GM12878 (cell line): ENCODE measurements around the gene ZNF573. TPM values are rescaled to one million over a fixed set of nuclear protein-coding genes. Genes with fewer than 3 reads are reported as not detected.

Experiments
- ATAC-seq: fragments of 200-7000 bp; cut with Tn5 transposase; 3 replicates; pipeline ENCODE4 v1.9.1; 2020; ENCODE audit warnings: mild to moderate bottlenecking, moderate library complexity
- BruUV-seq: library from RNA; stranded (reverse); fragments of 400-500 nt; replicated peaks from 2 replicates; lab custom pipeline; 2021; lab: Mats Ljungman, UMichigan
- CTCF ChIA-PET: fragments of 300-600 bp; sonication (Branson Sonifier 250); formaldehyde crosslinking; extraction: SDS; loops from one replicate; lab custom pipeline; 2021; ENCODE audit warnings: inconsistent platforms; lab: Yijun Ruan, JAX
- POLR2A ChIA-PET: fragments of 350-600 bp; formaldehyde crosslinking; extraction: SDS; loops from one replicate; lab custom pipeline; 2021; ENCODE audit warnings: inconsistent platforms; lab: Charles Lee
- RAD21 ChIA-PET: fragments of 300-600 bp; sonication (Branson Sonifier 250); formaldehyde crosslinking; loops from one replicate; lab custom pipeline; 2023; ENCODE audit warnings: antibody characterized with exemption; ENCODE audit not compliant: unreplicated experiment; lab: Charles Lee
- SMC1A ChIA-PET: fragments of 300-600 bp; sonication (Branson Sonifier 250); formaldehyde crosslinking; loops from one replicate; lab custom pipeline; 2023; ENCODE audit not compliant: unreplicated experiment, uncharacterized antibody; lab: Charles Lee
- DNase-seq: peaks from one replicate; pipeline ENCODE4 v3.0.0-alpha.2; 2011; ENCODE audit warnings: low read depth, low spot score
- FAIRE-seq: peaks from 3 replicates; lab custom pipeline; 2011; peaks lifted over from hg19 to GRCh38; lab: Jason Lieb, UNC
- H2AFZ ChIP-seq: 2 replicates; pipeline ENCODE4 v1.6.0; 2011; ENCODE audit warnings: low read depth, low read length, control low read depth; ENCODE audit not compliant: control insufficient read depth
- H3K27ac ChIP-seq: 2 replicates; pipeline ENCODE4 v1.5.1; 2011; ENCODE audit warnings: control low read depth; ENCODE audit not compliant: control insufficient read depth, insufficient read depth
- H3K27me3 ChIP-seq, 2 experiments: replicated peaks in 1 of 2; 2 replicates each; pipeline versions ENCODE4 v1.6.0 to v1.6.1; 2011; ENCODE audit warnings: low read length in 1 of 2; ENCODE audit not compliant: control insufficient read depth in 2 of 2, insufficient read depth in 2 of 2
- H3K36me3 ChIP-seq, 2 experiments: 2 replicates each; pipeline ENCODE4 v1.5.1; 2011; ENCODE audit warnings: low read length in 1 of 2; ENCODE audit not compliant: control insufficient read depth in 2 of 2, insufficient read depth in 2 of 2
- H3K4me1 ChIP-seq: 2 replicates; pipeline ENCODE4 v1.6.1; 2011; ENCODE audit warnings: mild to moderate bottlenecking, low read length, moderate library complexity, mixed read lengths; ENCODE audit not compliant: control insufficient read depth, insufficient read depth
- H3K4me2 ChIP-seq: 2 replicates; pipeline ENCODE4 v1.6.0; 2011; ENCODE audit warnings: control low read depth; ENCODE audit not compliant: control insufficient read depth, insufficient read depth
- H3K4me3 ChIP-seq: fragments of 200-600 bp; sonication (generic); 2 replicates; pipeline ENCODE4 v1.5.1; 2016
- H3K79me2 ChIP-seq: 2 replicates; pipeline ENCODE4 v1.6.0; 2011; ENCODE audit warnings: low read length; ENCODE audit not compliant: control insufficient read depth, insufficient read depth
- H3K9ac ChIP-seq: 2 replicates; pipeline ENCODE4 v1.8.0; 2011; ENCODE audit warnings: low read length, control low read depth, mixed read lengths; ENCODE audit not compliant: control insufficient read depth, insufficient read depth
- H3K9me3 ChIP-seq: replicated peaks from 3 replicates; pipeline ENCODE4 v1.5.1; 2011; ENCODE audit warnings: mild to moderate bottlenecking, low read length; ENCODE audit not compliant: control insufficient read depth, insufficient read depth
- H4K20me1 ChIP-seq: 2 replicates; pipeline ENCODE4 v1.6.0; 2011; ENCODE audit not compliant: control insufficient read depth, insufficient read depth
- CHD2 ChIP-seq: IDR thresholded peaks from 2 replicates; pipeline ENCODE4 v1.6.1; 2011; ENCODE audit warnings: low read depth, low read length, improper control_type of control experiment, borderline replicate concordance
- CREM ChIP-seq: IDR thresholded peaks from 2 replicates; pipeline ENCODE4 v1.6.1; 2014; ENCODE audit warnings: antibody characterized with exemption, low read depth
- CUX1 ChIP-seq: IDR thresholded peaks from 2 replicates; pipeline ENCODE4 v1.6.1; 2012; ENCODE audit warnings: improper control_type of control experiment, low read depth, low read length; ENCODE audit not compliant: insufficient replicate concordance
- EED ChIP-seq: sonication (generic); IDR thresholded peaks from 2 replicates; pipeline ENCODE4 v1.6.1; 2016; ENCODE audit warnings: antibody characterized with exemption, low read depth
- FOXM1 ChIP-seq: IDR thresholded peaks from 2 replicates; pipeline ENCODE4 v1.6.1; 2012; ENCODE audit warnings: low read depth, mild to moderate bottlenecking, inconsistent platforms, low read length, moderate library complexity
- HDAC6 ChIP-seq: fragments of 200-600 bp; sonication (generic); IDR thresholded peaks from one replicate; pipeline ENCODE4 v1.8.0; 2017; ENCODE audit warnings: antibody characterized with exemption; ENCODE audit not compliant: unreplicated experiment
- KAT2A ChIP-seq: conservative IDR thresholded peaks from 2 replicates; pipeline ENCODE4 v1.6.1; 2011; ENCODE audit warnings: low read depth, low read length; ENCODE audit not compliant: control insufficient read depth
- KLF5 ChIP-seq: fragments of 450-650 bp; IDR thresholded peaks from 2 replicates; pipeline ENCODE4 v1.6.1; 2014; ENCODE audit warnings: mild to moderate bottlenecking; ENCODE audit not compliant: partially characterized antibody
- MTA3 ChIP-seq: IDR thresholded peaks from 2 replicates; pipeline ENCODE4 v1.6.1; 2012; ENCODE audit warnings: low read length, inconsistent platforms, borderline replicate concordance
- NFXL1 ChIP-seq: fragments of 450-650 bp; IDR thresholded peaks from 2 replicates; pipeline ENCODE4 v1.6.1; 2017; ENCODE audit warnings: antibody characterized with exemption, mild to moderate bottlenecking, borderline replicate concordance
- PML ChIP-seq: IDR thresholded peaks from 2 replicates; pipeline ENCODE4 v1.6.1; 2012; ENCODE audit warnings: low read length, inconsistent platforms
- POLR2A ChIP-seq: IDR thresholded peaks from 2 replicates; pipeline ENCODE4 v1.6.1; 2011; ENCODE audit warnings: low read depth, mild to moderate bottlenecking, low read length
- POLR2AphosphoS5 ChIP-seq: IDR thresholded peaks from 2 replicates; pipeline ENCODE4 v1.6.1; 2011; ENCODE audit warnings: mild to moderate bottlenecking, low read length, inconsistent platforms
- SIN3A ChIP-seq: IDR thresholded peaks from 2 replicates; pipeline ENCODE4 v1.6.1; 2012; ENCODE audit warnings: low read depth, low read length, improper control_type of control experiment
- SUPT20H ChIP-seq: IDR thresholded peaks from 2 replicates; pipeline ENCODE4 v1.6.1; 2011; ENCODE audit warnings: low read depth, mild to moderate bottlenecking, low read length, moderate library complexity, borderline replicate concordance; ENCODE audit not compliant: control insufficient read depth
- ZNF207 ChIP-seq: fragments of 450-650 bp; IDR thresholded peaks from 2 replicates; pipeline ENCODE4 v1.6.1; 2014; ENCODE audit warnings: antibody characterized with exemption, mild to moderate bottlenecking, borderline replicate concordance
- WGBS: methylation state at CpG from one replicate; pipeline ENCODE4 v1.1.6; 2016; ENCODE audit warnings: low lambda C conversion rate; ENCODE audit not compliant: insufficient replicate concordance, insufficient coverage; ENCODE audit errors: missing lambda C conversion rate; 5-methylcytosine and 5-hydroxymethylcytosine counted together
- in situ Hi-C: fragments of 300-500 bp; cut with MboI; formaldehyde crosslinking; loops from 9 replicates; pipeline ENCODE4 v1.14.3; 2018; ENCODE audit warnings: mixed read lengths
- intact Hi-C: fragments of 100-400 bp; cut with micrococcal nuclease; formaldehyde crosslinking; loops from one replicate; pipeline ENCODE4 v1.14.2; 2022; ENCODE audit not compliant: unreplicated experiment
- polyA plus RNA-seq, 11 experiments: library from polyadenylated mRNA; depleted of rRNA in 4 of 11; unstranded in 6 of 11; stranded (reverse) in 5 of 11; fragments of >200 nt; fragmentation: Nextera tagmentation in 4 of 11; fragmentation: Illumina TruSeq in 1 of 11; extraction: Ambion mirVana in 4 of 11; extraction: Trizol in 1 of 11; gene quantifications; 1 replicate in 1 of 11; 2 replicates in 10 of 11; pipeline versions ENCODE4 v1.2.1 to v1.2.3, GENCODE V29; 2011 to 2016; ENCODE audit warnings: inconsistent platforms in 2 of 11, missing spikeins in 2 of 11, low read depth in 1 of 11
- total RNA-seq, 4 experiments: library from RNA; depleted of rRNA in 3 of 4; stranded (reverse); fragments of >200 nt in 3 of 4; fragmentation: Illumina TruSeq in 1 of 4; extraction: Trizol in 1 of 4; gene quantifications; 2 replicates each; pipeline versions ENCODE4 v1.2.1 to v1.2.3, GENCODE V29; 2013 to 2021
- TF ChIP-seq, protein P1 (sequence below): IDR thresholded peaks from 2 replicates; pipeline ENCODE4 v1.6.1; 2011; ENCODE audit warnings: low read depth, mild to moderate bottlenecking, low read length, moderate library complexity, borderline replicate concordance; ENCODE audit errors: extremely low read depth

ZNF573 gene
- total and polyA plus RNA-seq, 10 of the 15 experiments (the other 5 are each of a cell fraction or from before 2014, with no cell fraction given), result 0.38 to 5.5 (median 2.4) TPM

GRCh38 chr19:37695144-37695899 is 84.1 kb downstream of the ZNF573 start:
- no peaks in the 10 kb centered on the region for H3K79me2 ChIP-seq
- no peak overlapping the region for H3K4me2 ChIP-seq
- no peak for FAIRE-seq
- H3K9me3 ChIP-seq, result peaks cover 6% of the 10 kb centered on the region; the same call in 1 of the 3 replicates
- H3K4me1 ChIP-seq, result no peaks in the 10 kb centered on the region
- DNase-seq, result no peak
- WGBS, result 88% methylated on average over 3 of the region's 3 CpGs
- RAD21 ChIA-PET, result no interaction called here
- BruUV-seq, result no TSS peak
- no peaks in the 10 kb centered on the region; a peak in 2 of 4 replicates for H3K36me3 ChIP-seq
- H3K27ac ChIP-seq, result no peak overlapping the region
- in situ Hi-C loops, result no loop called here
- SMC1A ChIA-PET, result no interaction called here
- no peaks in the 10 kb centered on the region for H3K27me3 ChIP-seq
- H3K4me3 ChIP-seq, result no peak overlapping the region
- POLR2A ChIA-PET, result interaction anchor here (0.6 kb wide), 1 partner anchor 1128 kb away, joined by 4 read pairs; no protein-coding TSS in a partner anchor
- no peaks in the 10 kb centered on the region for H4K20me1 ChIP-seq
- no peak for ATAC-seq
- no peak for TF ChIP-seq KLF5
- no peak for TF ChIP-seq KAT2A
- TF ChIP-seq, protein P1, sequence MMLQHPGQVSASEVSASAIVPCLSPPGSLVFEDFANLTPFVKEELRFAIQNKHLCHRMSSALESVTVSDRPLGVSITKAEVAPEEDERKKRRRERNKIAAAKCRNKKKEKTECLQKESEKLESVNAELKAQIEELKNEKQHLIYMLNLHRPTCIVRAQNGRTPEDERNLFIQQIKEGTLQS, result no peak
- TF ChIP-seq HDAC6, result no peak
- no peak for TF ChIP-seq SUPT20H
- TF ChIP-seq CUX1, result no peak
- TF ChIP-seq POLR2A, result no peak
- no peak for TF ChIP-seq ZNF207
- TF ChIP-seq EED, result no peak
- no peak for TF ChIP-seq MTA3
- TF ChIP-seq SIN3A, result no peak
- TF ChIP-seq CREM, result no peak
- no peak for TF ChIP-seq NFXL1
- no peak for TF ChIP-seq FOXM1
- no peak for TF ChIP-seq PML
- no peak for TF ChIP-seq CHD2
- TF ChIP-seq POLR2AphosphoS5, result no peak
- CTCF ChIA-PET, result no interaction called here
- no peak overlapping the region for H2AFZ ChIP-seq
- no peak overlapping the region for H3K9ac ChIP-seq
- intact Hi-C loops, result no loop called here
